ENCODE results near the gene GLUL. TPM values are rescaled to one million over a fixed set of nuclear protein-coding genes. Genes with fewer than 3 reads are reported as not detected.

The GLUL gene
- 182 and 223 TPM in 2 replicates for total RNA-seq

GRCh38 chr1:182391362-182392049 is at the start of gene GLUL:
GLUL (minus strand) TSS chr1:182391790; CDS start chr1:182388737, 3,053 bp downstream.

GRCh38 chr1:182400567-182400966 is 9.0 kb upstream of the GLUL start, which contains the start of gene TEDDM1:
TEDDM1 (minus strand) TSS chr1:182400667; CDS start chr1:182400485, 182 bp downstream.

Other genes starting within 250 kb of the GLUL start
- not detected in 2 replicates for gene TEDDM1, start 8.9 kb upstream of the GLUL start, total RNA-seq
- gene RGSL1, start 58.4 kb upstream of the GLUL start, total RNA-seq: not detected in 2 replicates
- gene RNASEL, start 197.5 kb upstream of the GLUL start, total RNA-seq: 12.9 and 13.2 TPM in 2 replicates
- 0.40 and 0.87 TPM in 2 replicates for gene RGS16, start 212.6 kb upstream of the GLUL start, total RNA-seq